Dermis blood vessel endothelial cell (primary cell): Measurements from ENCODE around the gene ACAD10. TPM values are rescaled to one million over a fixed set of nuclear protein-coding genes. Genes with fewer than 3 reads are reported as not detected.
"Not testable (repeated sequence)": the region's sequence is repeated elsewhere in the genome, so short reads cannot be mapped to it uniquely, and the experiment has no call there.

ENCODE experiments used
- DNase-seq: peaks from one replicate; pipeline ENCODE4 v3.0.0; 2010
- total RNA-seq: library from RNA; depleted of rRNA; stranded (reverse); fragments of >200 nt; gene quantifications from 2 replicates; pipeline ENCODE4 v1.2.3, GENCODE V29; 2014

Gene ACAD10
- total RNA-seq, 1 donor from 2014 or later, result 8.0 TPM

DNA sequence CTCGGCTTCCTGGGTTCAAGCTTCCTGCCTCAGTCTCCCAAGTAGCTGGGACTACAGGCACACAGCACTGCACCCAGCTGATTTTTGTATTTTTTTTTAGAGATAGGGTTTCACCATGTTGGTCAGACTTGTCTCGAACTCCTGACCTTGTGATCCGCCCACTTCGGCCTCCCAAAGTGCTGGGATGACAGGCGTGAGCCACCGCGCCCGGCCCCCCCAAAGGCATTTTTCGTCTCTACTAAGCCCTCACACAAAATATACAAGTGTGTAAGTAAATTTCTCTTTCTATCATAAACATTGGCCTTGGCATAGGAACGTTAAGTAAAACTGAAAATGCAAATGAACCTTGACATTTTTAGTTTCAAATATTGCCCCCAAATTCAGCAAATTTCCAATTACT is 2.1 kb downstream of the ACAD10 start:
- no peak for DNase-seq

DNA sequence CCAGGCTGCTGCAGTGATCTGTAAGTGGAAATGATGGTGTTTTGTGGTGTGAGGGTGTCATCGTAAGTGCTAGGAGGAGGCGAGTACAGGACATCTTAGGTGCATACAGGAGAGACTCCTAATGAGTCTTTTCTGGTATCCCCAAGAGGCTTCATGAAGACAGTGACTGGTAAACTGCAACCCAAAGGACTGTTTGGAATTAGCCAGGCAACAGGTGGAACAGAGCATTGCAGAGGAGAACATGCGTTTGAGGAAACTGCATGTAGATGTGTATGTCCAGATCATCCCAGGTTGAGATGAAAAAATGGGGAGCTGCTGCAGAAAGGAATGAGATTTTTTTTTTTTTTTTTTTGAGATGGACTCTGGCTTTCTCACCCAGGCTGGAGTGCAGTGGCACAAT is 5.4 kb downstream of the ACAD10 start:
- no peak for DNase-seq

DNA sequence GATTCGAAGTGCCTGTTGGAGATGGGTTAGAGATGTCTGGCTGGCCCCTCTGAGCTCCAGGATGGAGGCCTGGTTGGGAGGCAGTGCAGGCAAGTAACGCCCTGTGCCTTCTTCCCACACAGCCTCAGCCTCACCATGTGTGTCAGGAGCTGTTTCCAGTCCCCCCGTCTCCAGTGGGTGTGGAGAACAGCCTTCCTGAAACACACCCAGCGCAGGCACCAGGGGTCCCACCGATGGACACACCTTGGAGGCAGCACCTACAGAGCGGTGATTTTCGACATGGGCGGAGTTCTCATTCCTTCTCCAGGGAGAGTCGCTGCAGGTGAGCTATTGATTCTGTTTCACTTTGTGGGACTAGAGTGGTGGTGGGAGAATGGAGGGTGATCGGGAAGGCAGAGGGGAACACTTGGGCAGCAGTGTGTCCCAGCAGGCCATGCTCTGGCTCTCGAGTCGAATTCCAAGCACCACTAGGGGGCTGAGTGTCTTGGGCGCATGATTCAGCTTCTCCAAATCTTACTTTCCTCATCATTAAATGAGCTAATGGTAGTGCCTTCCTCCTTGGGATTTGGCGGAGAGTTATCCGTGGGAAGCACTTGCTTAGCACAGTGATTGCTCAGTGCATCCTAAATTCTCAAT is 6.8 kb downstream of the ACAD10 start:
- peak; percentile 41 for DNase-seq

DNA sequence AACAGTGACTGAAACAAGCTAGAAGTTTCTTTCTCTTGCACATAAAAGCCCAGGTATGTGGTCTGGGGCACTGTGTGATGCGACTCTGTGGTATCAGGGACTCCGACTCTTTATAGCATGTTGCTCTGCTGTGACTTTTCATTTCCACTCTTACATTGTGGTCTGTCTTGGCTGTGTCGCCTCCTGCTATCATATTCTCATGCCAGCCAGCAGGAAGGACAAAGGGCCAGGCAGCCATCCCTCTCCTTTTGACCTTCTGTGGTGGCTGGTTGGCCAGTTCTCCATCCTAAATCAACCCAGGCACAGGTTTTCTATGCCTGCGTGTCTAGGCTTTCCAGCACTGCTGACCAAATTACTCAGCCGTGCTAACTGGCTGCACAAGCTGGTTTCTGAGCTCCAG is 8.0 kb downstream of the ACAD10 start:
- DNase-seq, result no peak

DNA sequence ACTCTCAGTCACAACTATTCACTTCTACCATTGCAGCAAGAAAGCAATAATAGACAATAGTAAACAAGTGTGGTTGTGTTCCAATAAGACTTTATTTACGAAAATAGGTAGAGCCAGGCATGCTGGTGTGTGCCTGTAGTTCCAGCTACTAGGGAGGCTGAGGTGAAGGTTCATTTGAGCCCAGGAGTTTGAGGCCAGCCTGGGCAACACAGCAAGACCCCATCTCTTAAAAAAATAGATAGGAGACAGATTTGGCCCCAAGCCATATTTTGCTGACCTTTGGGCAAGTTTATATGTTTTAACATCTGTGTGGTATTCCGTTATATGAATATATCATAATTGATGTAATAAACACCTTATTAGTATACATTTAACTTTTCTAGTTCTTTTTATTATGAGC is 14.1 kb downstream of the ACAD10 start:
- no peak for DNase-seq

DNA sequence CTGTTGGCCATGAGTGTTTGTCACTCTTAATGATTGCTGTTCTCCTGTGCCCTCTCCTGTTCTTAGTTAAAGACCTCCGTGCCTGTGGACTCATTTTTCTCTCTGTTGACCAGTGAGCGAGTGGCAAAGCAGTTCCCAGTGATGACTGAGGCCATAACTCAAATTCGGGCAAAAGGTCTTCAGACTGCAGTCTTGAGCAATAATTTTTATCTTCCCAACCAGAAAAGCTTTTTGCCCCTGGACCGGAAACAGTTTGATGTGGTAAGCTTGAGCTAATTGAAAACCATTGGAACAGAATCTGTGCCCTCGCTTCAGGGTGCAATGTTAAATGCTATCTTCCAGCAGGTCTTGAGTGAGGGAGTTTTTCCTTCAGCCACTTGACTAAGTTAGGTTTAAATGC is 19.8 kb downstream of the ACAD10 start:
- DNase-seq, result no peak

DNA sequence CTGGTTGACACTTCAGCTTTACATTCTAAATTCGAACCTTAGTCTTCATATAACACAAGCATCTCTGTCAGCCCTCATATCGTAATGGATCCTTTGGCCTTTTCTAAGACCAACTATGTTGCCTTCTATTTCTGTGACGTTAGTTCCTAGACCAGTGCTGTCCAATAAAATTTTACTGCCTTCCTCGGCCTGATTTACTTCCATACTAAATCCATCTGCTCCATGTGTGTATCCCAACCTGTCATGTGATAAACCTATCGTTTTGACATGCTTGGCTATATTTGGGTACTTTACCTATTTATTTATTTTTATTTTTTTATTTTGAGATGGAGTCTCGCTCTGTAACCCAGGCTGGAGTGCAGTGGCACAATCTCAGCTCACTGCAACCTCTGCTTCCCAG is 20.3 kb downstream of the ACAD10 start:
- no peak for DNase-seq

DNA sequence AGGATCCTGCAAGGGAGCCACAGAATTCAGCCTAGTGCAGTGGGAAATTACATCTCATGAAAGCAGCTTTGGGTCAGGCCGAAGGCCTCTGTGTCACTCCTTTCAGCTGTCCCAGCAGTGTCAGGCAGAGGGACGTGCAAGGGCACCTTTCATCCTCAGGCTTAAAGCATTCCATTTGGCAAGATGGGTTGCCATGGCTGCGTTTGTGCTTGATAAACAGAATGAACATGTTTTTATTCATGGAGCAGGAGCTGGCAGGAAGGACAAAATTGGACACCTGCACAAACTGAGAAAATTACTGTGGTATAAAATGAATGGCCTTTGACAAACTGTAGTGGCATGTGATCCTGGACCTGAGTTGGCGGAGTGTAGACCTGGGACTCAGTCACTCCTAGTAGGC is 29.4 kb downstream of the ACAD10 start:
- DNase-seq, result peak; percentile 11

DNA sequence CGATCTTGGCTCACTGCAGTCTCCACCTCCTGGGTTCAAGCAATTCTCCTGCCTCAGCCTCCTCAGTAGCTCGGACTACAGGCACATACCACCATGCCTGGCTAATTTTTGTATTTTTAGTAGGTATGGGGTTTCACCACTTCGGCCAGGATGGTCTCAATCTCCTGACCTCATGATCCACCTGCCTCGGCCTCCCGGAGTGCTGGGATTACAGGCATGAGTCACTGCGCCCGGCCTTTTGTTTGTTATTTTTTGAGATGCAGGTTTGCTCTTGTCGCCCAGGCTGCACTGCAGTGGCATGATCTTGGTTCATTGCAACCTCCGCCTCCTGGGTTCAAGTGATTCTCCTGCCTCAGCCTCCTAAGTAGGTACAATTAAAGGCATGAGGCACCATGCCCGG is 33.5 kb downstream of the ACAD10 start:
- DNase-seq, result not testable (repeated sequence)

DNA sequence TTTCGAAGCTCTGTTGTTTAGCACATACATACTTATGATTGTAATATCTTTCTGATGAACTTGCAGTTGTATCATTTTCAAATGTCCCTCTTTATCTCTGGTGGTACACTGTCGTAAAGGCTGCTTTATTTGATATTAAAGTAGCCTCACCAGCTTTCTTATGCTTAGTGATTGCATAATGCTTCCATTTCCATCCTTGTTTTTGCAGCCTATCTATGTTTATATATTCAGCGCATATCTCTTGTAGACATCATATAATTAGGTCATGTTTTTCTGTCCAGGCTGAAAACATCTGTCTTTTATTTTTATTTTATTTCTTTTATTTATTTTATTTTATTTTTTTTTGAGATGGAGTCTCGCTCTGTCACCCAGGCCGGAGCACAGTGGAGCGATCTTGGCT is 34.6 kb downstream of the ACAD10 start:
- no peak for DNase-seq

DNA sequence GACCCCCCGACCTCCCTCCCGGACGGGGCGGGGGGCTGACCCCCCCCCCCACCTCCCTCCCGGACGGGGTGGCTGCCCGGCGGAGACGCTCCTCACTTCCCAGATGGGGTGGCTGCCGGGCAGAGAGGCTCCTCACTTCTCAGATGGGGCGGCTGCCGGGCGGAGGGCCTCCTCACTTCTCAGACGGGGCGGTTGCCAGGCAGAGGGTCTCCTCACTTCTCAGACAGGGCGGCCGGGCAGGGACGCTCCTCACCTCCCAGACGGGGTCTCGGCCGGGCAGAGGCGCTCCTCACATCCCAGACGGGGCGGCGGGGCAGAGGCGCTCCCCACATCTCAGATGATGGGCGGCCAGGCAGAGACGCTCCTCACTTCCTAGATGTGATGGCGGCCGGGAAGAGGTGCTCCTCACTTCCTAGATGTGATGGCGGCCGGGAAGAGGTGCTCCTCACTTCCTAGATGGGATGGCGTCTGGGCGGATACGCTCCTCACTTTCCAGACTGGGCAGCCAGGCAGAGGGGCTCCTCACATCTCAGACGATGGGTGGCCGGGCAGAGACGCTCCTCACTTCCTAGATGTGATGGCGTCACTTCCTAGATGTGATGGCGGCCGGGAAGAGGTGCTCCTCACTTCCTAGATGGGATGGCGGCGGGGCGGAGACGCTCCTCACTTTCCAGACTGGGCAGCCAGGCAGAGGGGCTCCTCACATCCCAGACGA is 38.0 kb downstream of the ACAD10 start:
- not testable (repeated sequence) for DNase-seq

DNA sequence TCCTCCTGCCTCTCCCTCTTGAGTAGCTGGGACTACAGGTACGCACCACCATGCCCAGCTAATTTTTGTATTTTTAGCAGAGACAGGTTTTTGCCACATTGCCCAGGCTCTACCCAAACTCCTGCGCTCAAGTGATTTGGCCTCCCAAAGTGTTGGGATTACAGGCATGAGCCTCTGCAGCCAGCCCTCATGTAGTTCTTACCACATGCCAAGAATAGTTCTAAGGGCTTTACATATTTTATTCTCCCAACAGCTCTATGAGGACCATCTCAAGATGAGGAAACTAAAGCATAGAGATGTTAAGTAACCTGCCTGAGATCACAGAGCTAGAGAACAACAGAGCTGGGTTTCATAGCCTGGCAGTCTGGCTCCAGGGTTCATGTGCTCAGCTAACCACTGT is 42.9 kb downstream of the ACAD10 start:
- no peak for DNase-seq

DNA sequence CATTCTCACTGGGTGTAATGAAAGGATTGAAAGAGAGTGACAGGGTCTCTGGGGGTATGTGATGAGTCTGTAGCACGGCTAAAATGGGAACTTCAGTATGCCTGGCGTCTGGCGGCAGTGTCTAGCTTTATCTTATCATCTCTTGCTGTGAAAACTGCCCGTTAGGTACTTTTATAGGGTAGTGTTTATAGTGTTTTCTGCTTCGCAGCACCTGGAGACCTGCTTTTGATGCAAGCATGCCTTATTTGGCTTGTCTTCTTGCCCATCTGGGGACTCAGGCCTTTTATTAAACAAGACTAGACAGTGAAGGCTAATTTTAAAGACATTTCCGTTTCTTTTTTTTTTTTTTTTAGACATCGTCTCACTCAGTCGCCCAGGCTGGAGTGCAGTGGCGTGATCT is 44.6 kb downstream of the ACAD10 start:
- no peak for DNase-seq

DNA sequence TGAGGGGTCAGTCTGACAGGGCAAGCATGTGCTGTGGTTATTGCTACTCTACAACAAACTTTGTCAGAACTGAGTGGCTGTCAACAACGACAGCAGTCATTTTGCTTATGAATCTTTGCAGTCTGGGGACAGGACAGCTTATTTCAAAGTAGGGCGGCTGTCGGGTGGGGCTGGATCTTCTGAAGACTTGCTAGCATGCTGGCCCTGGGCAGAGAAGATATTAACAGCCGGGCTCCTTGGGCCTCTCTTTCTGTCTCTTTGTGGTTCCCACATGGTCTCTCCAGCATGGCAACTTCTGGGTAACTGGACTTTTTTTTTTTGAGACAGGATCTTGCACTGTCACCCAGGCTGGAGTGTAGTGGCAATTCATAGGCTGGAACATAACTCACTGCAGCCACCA is 46.9 kb downstream of the ACAD10 start:
- no peak for DNase-seq

DNA sequence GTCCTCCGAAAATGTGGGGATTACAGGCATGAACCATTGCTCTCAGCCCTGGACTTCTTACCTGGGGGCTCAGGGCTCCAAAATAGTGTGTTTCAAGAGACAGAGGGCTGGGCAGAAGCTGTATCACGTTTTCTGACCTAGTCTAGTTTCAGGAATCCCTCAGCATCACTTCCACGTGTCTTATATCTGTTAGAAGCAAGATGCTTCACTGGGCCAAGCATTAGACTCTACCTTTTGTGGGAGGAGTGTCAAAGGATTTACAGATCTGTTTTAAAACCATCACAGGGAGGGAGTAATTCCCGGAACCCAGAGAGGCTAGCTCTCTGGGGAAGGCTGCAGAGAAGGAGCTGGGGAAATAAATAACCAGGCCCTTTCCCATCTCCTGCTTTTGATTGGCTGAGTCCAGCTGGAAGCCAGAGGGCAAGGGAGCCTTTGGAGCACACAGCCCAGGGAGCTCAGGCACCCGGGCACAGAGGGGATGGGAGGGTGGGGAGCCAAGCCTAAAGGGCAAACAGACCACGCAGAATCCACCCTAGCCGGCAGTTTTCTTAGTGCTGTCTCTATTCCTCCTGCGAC is 47.6 kb downstream of the ACAD10 start:
- DNase-seq, result no peak

DNA sequence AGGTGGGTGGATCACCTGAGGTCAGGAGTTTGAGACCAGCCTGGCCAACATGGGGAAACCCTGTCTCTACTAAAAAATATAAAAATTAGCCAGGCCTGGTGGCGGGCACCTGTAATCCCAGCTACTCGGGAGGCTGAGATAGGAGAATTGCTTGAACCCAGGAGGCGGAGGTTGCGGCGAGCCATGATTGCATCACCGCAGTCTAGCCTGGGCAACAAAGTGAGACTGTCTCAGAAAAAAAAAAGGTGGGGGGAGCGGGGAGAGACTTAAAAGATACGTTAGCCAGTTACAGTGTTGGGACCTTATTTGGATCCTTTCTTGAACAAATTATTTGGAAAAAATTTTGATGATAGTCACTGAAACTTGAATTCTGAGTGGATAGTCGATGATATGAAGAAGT is 53.7 kb downstream of the ACAD10 start:
- DNase-seq, result not testable (repeated sequence)

DNA sequence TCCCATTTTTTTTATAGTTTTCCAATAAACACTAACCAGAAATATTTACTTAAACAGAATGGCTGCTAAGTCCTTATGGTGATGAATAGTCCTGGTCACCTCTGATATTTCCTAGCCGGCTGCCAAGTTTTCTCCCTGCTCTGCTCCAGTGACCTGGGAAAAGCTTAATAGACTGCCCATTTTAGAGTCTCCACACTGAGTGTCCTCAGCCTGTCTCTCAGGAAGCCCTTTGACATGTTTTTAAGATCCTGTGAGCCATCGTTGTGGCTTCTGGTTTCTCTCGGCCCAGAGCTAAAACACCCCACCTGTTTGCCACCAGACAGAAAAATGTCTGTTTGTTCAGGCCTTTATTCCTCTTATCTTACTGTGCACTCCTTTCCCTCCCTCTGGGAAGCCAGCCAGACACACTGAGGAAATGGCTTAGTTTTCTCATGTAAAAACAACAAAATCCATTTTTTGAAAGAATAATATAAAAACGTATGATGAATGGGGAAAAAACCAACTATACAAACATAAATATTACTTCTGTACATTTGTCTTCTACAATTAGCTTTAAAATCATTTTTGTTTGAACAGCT is 55.5 kb downstream of the ACAD10 start:
- DNase-seq, result peak; percentile 84

DNA sequence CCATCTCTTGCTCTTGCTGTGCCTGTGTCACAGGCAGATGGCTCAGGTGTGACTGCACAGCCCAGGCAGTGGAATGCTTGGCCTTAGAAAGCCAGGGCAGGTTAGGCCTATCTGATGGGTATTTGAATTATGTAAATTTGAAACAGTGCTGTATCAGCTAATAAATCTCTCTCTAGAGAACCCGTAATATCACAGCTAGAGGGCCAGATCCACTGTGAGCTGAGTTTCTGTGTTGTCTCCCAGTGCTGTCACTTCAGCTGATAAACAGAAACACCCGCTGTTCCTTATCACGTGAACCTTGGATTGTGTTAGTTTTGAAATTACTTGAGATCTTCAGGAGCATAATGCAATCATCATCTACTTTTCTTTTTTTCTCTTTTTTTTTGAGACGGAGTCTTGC is 59.4 kb downstream of the ACAD10 start:
- DNase-seq, result no peak

DNA sequence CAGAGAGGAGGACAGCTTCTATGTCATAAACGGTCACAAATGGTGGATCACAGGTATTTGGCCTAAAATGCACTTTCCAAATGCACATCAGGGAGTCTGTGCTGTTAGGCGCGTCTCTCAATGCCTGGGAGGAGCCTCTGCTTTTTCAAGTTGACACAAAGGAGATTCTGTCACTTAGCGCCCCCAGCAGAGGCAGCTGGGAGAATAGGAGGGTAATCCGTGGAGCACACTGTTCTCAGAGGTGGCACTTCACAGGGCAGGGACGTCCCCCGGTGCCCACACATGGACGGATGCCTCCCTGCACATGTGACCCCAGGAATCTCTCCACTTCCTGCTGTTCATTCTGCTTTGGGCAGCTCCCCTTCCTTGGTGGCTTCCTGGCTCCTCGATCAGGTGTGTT is 61.5 kb downstream of the ACAD10 start:
- DNase-seq, result no peak

DNA sequence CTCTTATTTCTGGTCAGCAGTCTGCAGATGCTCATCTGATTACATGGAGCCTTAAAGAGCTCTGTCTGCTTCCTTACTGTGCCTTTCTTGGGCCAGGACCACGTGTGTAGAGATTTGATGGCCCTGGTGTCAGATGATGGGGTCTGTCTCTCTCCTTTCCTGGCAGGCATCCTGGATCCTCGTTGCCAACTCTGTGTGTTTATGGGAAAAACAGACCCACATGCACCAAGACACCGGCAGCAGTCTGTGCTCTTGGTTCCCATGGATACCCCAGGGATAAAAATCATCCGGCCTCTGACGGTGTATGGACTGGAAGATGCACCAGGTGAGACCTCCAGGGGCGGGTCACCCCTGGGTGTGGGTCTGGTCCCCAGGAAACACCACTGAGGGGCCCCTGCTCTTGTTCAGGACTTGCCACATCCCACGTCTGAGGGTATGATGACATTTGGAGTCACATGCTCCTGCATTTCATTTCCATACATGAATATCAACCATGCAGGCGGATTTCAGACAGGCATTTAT is 62.4 kb downstream of the ACAD10 start:
- peak; percentile 44 for DNase-seq

DNA sequence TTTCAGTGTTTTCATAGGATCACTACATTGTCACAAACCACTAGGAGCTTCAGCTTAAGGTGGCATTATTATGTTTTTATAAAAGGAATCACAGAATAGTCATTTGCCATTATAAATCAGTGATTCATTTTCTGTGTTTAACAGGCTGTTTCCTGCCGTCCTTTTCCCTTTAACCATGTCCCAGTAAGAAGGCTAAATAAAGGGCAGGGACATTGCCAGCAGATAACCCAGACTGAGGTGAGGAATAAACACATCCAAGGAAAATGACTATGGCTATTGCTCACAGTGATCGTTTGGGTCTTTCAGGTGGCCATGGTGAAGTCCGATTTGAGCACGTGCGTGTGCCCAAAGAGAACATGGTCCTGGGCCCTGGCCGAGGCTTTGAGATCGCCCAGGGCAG is 63.0 kb downstream of the ACAD10 start:
- DNase-seq, result peak; percentile 58

DNA sequence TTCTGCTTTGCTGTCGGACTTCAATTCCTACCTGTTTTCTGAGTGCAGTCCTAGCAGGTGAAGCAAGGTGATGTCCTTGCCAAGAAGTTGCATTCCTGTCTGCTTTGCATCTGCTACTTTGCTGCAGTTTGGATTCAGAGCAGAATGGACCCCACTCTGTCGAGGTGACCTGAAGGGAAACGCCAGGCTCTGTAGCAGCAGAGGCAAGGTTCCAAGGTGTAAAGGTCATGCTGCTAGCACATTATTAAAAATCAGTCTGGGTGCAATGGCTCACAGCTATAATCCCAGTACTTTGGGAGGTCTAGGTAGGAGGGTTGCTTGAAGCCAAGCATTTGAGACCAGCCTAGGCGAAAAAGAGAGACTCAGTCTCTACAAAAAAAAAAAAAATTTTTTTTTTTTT is 63.5 kb downstream of the ACAD10 start:
- DNase-seq, result no peak

DNA sequence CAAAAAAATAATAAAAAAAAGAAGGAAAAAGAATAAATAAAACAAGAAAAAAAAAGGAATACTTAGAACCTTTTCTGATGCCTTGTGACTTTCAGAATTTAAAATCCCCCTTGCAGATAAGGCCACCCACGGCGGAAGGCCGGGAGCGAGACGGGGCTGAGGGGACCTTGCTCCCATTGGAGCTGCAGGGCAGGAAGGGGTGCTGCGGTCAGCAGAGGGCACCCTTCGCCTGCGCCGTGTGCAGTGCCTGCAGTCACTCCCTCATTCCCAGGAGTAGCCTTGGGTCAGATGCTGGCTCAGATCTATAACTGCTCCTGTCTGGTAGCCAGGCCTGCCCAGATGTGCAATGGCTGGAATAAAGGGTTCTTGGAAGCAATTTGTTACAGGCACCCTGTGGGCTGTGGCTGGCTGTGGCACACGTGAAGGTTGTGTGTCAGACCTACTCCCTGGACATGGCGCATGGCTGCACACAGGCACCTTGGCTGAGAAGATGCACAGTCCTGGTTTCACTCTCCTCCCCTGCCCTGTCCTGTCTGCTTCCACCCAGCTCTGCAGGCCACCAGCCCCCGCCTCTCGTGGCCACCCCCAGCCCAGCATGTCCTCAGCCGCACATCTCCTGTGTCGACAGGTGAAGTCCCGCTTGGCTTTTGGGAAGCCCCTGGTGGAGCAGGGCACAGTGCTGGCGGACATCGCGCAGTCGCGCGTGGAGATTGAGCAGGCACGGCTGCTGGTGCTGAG is 67.5 kb downstream of the ACAD10 start:
- DNase-seq, result peak; percentile 85
